Fibroblast of pulmonary artery (primary cell): Measurements from ENCODE around the gene HYI.

Experiments used
- DNase-seq: peaks from one replicate; pipeline ENCODE4 v3.0.0-alpha.2; 2010; ENCODE audit warnings: low read depth
- H3K4me3 ChIP-seq: replicated peaks from 2 replicates; pipeline ENCODE4 v1.5.1; 2011; ENCODE audit warnings: low read depth, mild to moderate bottlenecking, control low read depth, low read length, moderate library complexity
- TF ChIP-seq, protein P1 (sequence below): IDR thresholded peaks from 2 replicates; pipeline ENCODE4 v1.5.1; 2011; ENCODE audit warnings: mild to moderate bottlenecking, control low read depth, low read length, inconsistent platforms; ENCODE audit errors: missing control alignments

Gene HYI

DNA sequence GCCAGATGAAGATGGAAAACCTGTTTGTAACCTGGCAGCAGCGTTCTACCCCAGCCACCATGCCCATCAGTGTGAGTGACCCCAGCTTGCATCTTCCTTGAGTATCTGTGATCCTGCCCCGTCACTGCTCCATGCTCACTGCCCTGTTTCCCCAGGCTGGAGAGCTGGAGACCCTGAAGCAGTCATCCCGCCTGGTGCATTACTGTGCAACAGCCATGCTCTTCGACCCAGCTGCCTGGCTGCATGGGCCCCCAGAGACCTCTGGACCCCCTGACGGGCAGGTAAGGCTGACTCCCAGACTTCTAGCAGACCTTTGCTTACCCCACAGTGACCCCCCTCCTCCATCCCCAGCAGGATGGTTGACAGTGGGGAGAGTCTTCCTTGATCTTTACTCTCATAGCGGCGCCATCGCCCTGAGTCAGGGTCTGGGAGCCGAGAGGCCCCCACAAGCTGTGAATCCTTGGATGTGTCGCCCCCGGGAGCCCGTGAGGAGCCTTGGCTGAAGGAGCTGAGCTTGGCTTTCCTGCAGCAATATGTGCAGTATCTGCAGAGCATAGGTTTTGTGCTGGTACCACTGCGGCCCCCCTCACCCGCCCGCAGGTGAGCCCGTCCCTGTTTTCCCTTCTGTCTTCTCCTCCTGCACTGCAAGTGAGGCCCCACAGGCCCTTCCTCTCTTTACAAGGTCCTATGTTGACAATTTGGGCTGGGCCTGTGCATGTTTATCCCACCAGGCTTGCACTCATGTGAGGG is 10.4 kb downstream of the HYI start:
- H3K4me3 ChIP-seq = no peak overlapping the region
- TF ChIP-seq, protein P1, sequence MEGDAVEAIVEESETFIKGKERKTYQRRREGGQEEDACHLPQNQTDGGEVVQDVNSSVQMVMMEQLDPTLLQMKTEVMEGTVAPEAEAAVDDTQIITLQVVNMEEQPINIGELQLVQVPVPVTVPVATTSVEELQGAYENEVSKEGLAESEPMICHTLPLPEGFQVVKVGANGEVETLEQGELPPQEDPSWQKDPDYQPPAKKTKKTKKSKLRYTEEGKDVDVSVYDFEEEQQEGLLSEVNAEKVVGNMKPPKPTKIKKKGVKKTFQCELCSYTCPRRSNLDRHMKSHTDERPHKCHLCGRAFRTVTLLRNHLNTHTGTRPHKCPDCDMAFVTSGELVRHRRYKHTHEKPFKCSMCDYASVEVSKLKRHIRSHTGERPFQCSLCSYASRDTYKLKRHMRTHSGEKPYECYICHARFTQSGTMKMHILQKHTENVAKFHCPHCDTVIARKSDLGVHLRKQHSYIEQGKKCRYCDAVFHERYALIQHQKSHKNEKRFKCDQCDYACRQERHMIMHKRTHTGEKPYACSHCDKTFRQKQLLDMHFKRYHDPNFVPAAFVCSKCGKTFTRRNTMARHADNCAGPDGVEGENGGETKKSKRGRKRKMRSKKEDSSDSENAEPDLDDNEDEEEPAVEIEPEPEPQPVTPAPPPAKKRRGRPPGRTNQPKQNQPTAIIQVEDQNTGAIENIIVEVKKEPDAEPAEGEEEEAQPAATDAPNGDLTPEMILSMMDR = no peak
- no peak for DNase-seq

DNA sequence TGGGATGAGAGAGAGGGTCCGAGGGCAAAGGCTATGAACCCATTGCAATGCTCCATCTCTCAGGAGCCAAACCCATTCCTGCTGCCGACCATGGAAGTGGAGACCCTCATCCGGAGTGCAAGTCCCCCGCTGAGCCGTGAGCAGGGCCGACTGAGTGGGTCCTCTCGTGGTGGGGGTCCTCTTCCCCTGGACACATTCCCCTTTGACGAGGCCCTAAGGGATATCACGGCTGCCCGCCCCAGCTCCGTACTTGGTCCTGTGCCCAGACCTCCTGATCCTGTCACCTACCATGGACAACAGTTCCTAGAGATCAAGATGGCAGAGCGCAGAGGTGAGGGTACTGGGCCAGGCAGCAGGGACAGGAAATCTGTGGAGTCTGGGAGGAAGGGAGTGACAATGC is 11.0 kb downstream of the HYI start:
- no peak overlapping the region for H3K4me3 ChIP-seq
- TF ChIP-seq, protein P1 = no peak
- no peak for DNase-seq

DNA sequence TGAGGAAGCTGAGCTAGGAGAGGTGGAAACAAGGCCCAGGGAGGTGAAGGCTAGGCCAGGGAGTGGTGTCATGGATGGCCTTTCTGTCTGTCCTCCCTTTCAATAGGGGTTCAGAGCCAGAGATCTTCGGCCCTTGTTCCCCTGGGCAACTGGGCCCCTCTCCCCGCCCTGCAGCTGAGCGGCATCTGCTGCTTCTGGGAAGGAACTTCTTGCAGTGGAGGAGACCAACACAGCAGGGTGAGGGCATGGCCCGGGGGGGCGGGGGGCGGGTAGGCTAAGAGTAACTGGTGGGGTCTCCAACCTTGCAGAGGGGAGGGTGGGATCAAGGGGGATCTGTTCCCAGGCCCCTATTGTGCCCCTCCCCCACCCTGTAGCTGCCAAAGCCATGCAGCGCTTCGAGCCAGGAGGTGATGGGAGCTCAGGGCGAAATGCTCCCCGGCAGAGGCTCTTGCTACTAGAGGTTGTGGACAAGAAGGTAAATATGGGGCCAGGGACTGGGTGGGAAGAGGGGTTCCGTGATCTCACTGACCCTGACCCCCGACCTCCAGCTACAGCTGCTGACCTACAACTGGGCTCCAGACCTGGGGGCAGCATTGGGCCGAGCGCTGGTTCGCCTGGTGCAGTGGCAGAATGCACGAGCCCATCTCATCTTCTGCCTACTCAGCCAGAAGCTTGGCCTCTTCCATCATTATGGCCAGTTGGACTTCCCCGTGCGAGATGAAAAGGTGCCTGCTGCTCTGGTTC is 11.7 kb downstream of the HYI start:
- no peak overlapping the region for H3K4me3 ChIP-seq
- no peak for DNase-seq
- TF ChIP-seq, protein P1 = no peak

DNA sequence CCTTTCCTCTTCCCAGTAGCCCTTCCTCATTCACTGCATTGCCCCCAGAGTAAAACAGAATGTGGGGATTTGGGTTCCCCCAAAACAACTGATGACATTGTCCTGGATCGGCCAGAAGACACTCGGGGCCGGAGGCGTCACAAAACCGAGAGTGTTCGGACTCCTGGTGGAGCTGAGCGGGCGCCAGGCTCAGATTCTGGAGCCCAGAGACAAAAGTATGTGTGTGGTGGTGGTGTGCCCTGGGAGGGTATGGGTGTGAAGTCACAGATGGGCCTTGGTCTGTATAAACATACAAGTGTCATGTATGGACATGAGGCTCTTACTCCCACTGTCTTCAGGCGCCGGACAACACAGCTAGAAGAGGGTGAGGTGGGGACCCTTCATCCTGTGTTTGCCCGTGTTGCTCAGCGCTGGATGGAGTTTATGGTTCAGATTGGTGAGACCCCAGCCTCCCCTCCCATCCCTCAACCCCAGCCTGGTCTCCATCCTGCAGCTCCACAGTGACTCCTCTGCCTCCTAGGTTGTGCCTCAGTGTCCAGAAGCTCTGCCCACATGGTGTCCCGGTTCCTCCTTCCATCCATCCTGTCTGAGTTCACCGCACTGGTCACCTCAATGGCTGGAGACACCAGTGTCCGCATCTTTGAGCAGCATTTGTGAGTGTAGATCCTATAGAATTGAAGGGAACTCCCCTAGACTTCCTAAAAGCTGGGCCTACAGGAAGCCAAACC is 12.4 kb downstream of the HYI start:
- no peak for DNase-seq

DNA sequence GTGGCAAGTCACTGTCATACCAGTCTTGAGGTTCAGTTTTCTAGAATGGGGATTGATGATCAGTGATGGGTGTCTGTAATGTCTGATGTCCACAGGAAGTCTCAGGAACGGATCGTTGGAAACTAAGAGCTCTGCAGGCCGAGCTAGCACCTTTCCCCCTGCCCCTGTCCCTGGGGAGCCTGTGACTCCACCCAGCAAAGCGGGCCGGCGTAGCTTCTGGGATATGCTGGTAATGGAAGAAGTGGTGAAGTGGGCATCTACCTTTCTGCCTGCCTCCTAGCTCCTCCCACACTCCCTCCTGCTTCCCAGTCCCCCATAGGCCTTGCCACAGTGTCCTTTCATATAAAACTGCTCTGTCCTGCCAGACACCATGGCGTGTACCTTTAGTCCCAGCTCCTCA is 13.4 kb downstream of the HYI start:
- no peak overlapping the region for H3K4me3 ChIP-seq
- TF ChIP-seq, protein P1 = no peak
- DNase-seq = no peak

More for the DNA sequence above, 12.4 kb downstream of the HYI start:
- TF ChIP-seq, protein P1 = no peak
- H3K4me3 ChIP-seq = no peak overlapping the region

DNA sequence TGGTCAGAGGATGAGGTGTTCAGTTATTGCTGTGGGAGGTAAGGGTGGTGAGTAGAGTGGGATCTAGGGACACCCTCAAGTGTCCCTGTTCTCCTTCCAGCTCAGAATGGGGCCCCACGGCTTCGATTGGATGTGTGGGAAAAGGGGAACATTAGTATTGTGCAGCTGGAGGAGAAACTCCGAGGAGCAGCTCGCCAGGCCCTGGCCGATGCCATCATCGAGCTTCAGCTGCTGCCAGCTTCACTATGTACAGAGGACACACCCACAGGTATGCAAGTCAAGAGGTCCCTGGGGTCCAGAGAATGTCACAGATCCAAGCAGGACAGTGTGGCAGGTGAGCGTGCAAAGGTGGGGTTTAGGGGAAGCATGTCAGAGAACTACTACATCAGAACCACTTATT is 13.9 kb downstream of the HYI start:
- no peak for DNase-seq
- no peak overlapping the region for H3K4me3 ChIP-seq
- TF ChIP-seq, protein P1 = no peak
